ENCODE data around the gene EPC2. TPM values are rescaled to one million over a fixed set of nuclear protein-coding genes. Genes with fewer than 3 reads are reported as not detected.

Gene EPC2
- total RNA-seq, 1 donor from 2014 or later: 31.6 TPM

- no peak for DNase-seq (ENCODE audit: low read depth, low spot score)
- no peaks in the 10 kb centered on the region for H3K36me3 Mint-ChIP-seq (ENCODE audit: low read depth)
- no peaks in the 10 kb centered on the region for H3K27me3 Mint-ChIP-seq (ENCODE audit: low read depth)
- H3K27ac Mint-ChIP-seq (ENCODE audit: unreplicated experiment): no peak overlapping the region
- no peak overlapping the region for H3K4me3 Mint-ChIP-seq
- no peaks in the 10 kb centered on the region for H3K4me1 Mint-ChIP-seq
- no peak for TF ChIP-seq CTCF (conservative IDR thresholded peaks at IDR 0.05)
- peaks cover 10% of the 10 kb centered on the region for H3K9me3 Mint-ChIP-seq
Measured at GRCh38 chr2:148802448-148803220, 158.1 kb downstream of the EPC2 start.

GRCh38 chr2:148810081-148810480, 165.5 kb downstream of the EPC2 start:
- Mint-ChIP-seq H3K27ac (ENCODE audit: unreplicated experiment) (no peak overlapping the region), H3K36me3 (ENCODE audit: low read depth) (no peaks in the 10 kb centered on the region), H3K4me3 (no peak overlapping the region), H3K27me3 (ENCODE audit: low read depth) (no peaks in the 10 kb centered on the region), H3K9me3 (peaks cover 5% of the 10 kb centered on the region), H3K4me1 (no peaks in the 10 kb centered on the region)
- no peak for TF ChIP-seq CTCF (conservative IDR thresholded peaks at IDR 0.05)
- DNase-seq (ENCODE audit: low read depth, low spot score): no peak

- TF ChIP-seq CTCF (conservative IDR thresholded peaks at IDR 0.05): no peak
- Mint-ChIP-seq H3K36me3 (ENCODE audit: low read depth) (no peaks in the 10 kb centered on the region), H3K4me3 (no peak overlapping the region), H3K9me3 (no peaks in the 10 kb centered on the region), H3K27ac (ENCODE audit: unreplicated experiment) (no peak overlapping the region), H3K4me1 (peaks cover 5% of the 10 kb centered on the region), H3K27me3 (ENCODE audit: low read depth) (peaks cover 4% of the 10 kb centered on the region)
- DNase-seq (ENCODE audit: low read depth, low spot score): no peak
Measured at GRCh38 chr2:148812306-148812705, 167.8 kb downstream of the EPC2 start.

DNA sequence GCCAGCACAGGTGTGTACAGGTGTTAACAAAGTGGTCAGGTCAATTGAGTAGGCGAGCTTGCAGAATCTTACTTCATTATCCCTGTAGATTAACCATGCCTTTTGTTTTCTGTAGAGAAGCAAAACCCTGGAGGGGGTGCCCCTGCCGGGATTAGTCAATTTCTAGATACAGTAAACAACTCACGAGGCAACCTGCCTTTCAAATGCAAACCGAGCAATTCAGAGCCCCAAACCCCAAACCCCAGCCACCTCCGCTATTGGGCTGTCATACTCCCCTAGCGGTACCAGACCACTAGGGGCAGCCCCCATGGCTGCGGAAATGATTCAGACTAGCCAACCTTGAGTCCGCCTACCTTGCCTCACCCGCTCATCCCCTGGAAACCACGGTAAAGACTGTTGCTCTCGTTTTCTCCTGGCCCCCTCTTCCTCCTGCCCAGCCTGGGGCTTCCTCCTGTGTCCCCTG, 169.1 kb downstream of the EPC2 start:
- Mint-ChIP-seq H3K36me3 (ENCODE audit: low read depth) (no peaks in the 10 kb centered on the region), H3K4me3 (no peak overlapping the region), H3K4me1 (peaks cover 7% of the 10 kb centered on the region), H3K27ac (ENCODE audit: unreplicated experiment) (peak overlapping the region; percentile 3), H3K9me3 (no peaks in the 10 kb centered on the region), H3K27me3 (ENCODE audit: low read depth) (peaks cover 4% of the 10 kb centered on the region)
- no peak for TF ChIP-seq CTCF (conservative IDR thresholded peaks at IDR 0.05)
- no peak for DNase-seq (ENCODE audit: low read depth, low spot score)

GRCh38 chr2:148814143-148814859, 169.8 kb downstream of the EPC2 start:
- H3K27me3 Mint-ChIP-seq (ENCODE audit: low read depth): peaks cover 4% of the 10 kb centered on the region
- H3K9me3 Mint-ChIP-seq: no peaks in the 10 kb centered on the region
- DNase-seq (ENCODE audit: low read depth, low spot score): no peak
- no peak overlapping the region for H3K27ac Mint-ChIP-seq (ENCODE audit: unreplicated experiment)
- no peak overlapping the region for H3K4me3 Mint-ChIP-seq
- no peaks in the 10 kb centered on the region for H3K36me3 Mint-ChIP-seq (ENCODE audit: low read depth)
- H3K4me1 Mint-ChIP-seq: peaks cover 7% of the 10 kb centered on the region
- no peak for TF ChIP-seq CTCF (conservative IDR thresholded peaks at IDR 0.05)

Data from neural crest cell (in vitro differentiated cells).